ENCODE results near the gene CCNK.

Gene CCNK

DNA sequence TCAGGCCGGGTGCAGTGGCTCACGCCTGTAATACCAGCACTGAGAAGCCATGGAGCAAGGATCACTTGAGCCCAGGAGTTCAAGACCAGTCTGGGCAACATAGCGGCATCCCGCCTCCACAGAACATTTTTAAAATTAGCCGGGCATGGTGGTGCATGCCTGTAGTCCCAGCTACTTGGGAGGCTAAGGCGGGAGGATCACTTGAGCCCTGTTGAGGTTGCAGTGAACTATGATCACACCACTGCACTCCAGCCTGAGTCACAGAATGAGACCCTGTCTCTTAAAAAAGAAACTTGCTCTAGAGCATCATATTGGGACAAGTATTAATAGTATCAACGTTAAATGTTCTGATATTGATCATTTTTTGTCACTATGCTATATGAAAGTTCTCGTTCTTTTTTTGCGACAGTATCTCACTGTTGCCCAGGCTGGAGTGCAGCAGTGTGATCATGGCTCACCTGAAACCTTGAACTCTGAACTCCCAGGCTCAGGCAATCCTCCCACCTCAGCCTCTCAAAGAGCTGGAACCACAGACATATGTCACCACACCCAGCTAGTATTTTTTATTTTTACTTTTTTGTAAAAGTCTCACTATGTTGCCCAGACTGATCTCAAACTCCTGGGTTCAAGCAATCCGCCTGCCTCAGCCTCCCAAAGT, 75.1 kb downstream of the CCNK start:
- no peak for DNase-seq

GRCh38 chr14:99559286-99559990, 78.2 kb downstream of the CCNK start:
- DNase-seq = no peak

DNA sequence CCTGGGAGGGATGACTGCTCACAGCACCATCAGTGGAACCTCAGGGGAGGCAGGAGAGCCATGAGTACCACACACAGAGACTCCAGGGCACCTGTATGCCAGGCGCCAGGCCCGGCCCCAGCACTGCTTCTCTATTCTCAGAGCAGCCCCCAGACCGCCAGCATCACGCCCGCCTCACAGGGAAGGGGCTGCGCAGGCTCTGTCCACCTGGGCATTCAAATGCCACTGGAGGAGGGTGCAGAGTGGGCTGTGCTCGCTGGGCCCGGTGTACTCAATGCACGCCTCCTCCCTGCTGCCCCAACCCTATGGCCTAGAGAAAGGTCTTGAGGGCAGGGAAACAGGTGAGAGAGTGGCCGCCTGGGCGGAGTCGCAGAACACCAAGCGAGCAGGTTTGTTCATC, 79.2 kb downstream of the CCNK start:
- DNase-seq = no peak

GRCh38 chr14:99560922-99561683, 79.9 kb downstream of the CCNK start:
- DNase-seq = no peak

- DNase-seq = no peak
Observed at GRCh38 chr14:99561864-99562263, 80.7 kb downstream of the CCNK start.
